ENCODE measurements around the gene NXNL1. TPM values are rescaled to one million over a fixed set of nuclear protein-coding genes. Genes with fewer than 3 reads are reported as not detected.

NXNL1 gene
- total and polyA plus RNA-seq, 4 donors = not detected

DNA sequence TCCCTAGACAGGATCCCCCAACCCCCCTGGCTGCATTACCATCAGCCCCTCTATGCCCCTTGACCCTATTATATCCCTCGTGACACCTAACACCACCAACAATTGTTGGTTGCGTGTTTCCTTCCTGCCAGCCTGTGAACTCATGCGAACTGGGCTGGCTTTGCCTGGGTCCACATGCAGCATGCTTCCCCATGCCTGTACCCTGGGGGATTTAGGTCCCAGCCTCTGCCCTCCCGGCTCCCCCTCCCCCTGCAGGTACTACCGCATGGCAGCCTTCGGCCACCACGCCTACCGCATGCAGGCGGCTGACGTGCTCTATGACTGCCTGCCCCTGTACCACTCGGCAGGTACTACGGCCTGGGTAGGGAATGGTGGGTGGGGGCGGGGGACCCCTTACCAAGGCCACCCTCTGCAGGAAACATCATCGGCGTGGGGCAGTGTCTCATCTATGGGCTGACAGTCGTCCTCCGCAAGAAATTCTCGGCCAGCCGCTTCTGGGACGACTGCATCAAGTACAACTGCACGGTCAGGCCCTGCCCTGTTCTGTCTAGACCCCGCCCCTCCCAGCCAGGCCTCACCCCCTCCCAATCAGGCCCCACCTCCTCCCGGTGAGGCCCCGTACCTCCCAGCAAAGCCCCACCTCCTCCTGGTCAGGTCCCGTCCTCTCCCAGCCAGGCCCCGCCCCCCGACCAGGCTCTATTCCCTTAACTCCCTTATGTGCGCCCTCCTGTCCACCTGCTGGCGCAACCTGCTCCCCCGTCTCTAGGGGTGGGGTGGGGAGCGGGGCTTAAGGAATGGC lies 28.1 kb upstream of the NXNL1 start:
- intact Hi-C loops (cut with DNase I) = no loop called here
- H3K27me3 ChIP-seq (ENCODE audit: control insufficient read depth in 1 of 2, insufficient read depth in 2 of 2, low read length in 1 of 2) = no peaks in the 10 kb centered on the region
- ATAC-seq (ENCODE audit: low FRiP score) (peak; percentile 69), DNase-seq (peak; percentile 73 to 81)
- no peaks in the 10 kb centered on the region for H3K36me3 ChIP-seq (ENCODE audit: control insufficient read depth in 1 of 2, insufficient read depth in 2 of 2, low read length in 1 of 2)
- H3K4me1 ChIP-seq (ENCODE audit: control insufficient read depth in 1 of 2, insufficient read depth in 2 of 2, low read length in 2 of 2) = no peaks in the 10 kb centered on the region
- 55 to 64% methylated on average over 30 to 31 of the region's 31 CpGs for WGBS, 2 donors
- H3K4me3 ChIP-seq (ENCODE audit: low read length in 2 of 2) = no peak overlapping the region
- no peaks in the 10 kb centered on the region for H3K9me3 ChIP-seq (ENCODE audit: control insufficient read depth, low read length)
- no peak overlapping the region for H3K27ac ChIP-seq (ENCODE audit: low read depth in 1 of 2, low read length in 2 of 2)

DNA sequence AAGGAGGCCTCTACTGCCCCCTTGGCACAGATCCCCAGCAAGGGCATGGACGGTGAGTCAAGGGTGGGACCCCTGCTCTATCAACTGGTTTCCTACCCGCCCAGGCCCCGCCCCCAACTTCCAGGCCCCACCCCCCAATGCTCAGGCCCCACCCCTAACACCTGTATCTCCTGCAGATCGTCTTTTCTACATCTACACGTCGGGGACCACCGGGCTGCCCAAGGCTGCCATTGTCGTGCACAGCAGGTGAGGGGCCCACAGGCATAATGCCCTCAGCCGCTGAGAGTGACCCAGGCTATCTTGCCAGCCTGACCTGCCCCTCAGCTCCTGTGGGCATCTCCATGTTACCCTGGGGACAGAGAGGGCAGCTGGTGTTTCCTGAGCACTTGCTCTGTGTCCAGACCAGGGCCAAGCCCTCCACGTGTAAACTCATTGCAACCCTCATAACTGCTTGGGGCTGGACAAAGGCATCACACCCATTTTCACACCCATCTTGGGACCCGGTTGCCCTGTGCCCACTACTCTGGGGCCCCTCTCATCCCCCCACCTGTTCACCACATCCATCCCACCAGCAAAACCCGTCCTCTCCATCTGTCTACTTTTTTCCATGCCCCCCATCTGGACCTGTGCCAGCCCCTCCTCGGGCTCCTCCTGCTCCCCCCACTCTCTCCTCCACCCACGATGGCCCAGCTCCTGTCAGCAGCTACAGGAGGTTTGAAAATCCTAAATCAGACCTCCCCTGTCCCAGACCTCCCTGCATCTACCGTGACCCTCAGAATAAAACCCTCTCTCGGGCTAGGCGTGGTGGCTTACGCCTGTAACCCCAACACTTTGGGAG lies 26.8 kb upstream of the NXNL1 start:
- intact Hi-C loops (cut with DNase I) = no loop called here
- no peaks in the 10 kb centered on the region for H3K4me1 ChIP-seq (ENCODE audit: control insufficient read depth in 1 of 2, insufficient read depth in 2 of 2, low read length in 2 of 2)
- no peaks in the 10 kb centered on the region for H3K36me3 ChIP-seq (ENCODE audit: control insufficient read depth in 1 of 2, insufficient read depth in 2 of 2, low read length in 1 of 2)
- WGBS, 2 donors = 68 to 71% methylated on average over 18 of the region's 18 CpGs
- no peak overlapping the region for H3K27ac ChIP-seq (ENCODE audit: low read depth in 1 of 2, low read length in 2 of 2)
- H3K9me3 ChIP-seq (ENCODE audit: control insufficient read depth, low read length) = no peaks in the 10 kb centered on the region
- no peak for DNase-seq
- no peak for ATAC-seq (ENCODE audit: low FRiP score)
- H3K27me3 ChIP-seq (ENCODE audit: control insufficient read depth in 1 of 2, insufficient read depth in 2 of 2, low read length in 1 of 2) = no peaks in the 10 kb centered on the region
- H3K4me3 ChIP-seq (ENCODE audit: low read length in 2 of 2) = no peak overlapping the region

DNA sequence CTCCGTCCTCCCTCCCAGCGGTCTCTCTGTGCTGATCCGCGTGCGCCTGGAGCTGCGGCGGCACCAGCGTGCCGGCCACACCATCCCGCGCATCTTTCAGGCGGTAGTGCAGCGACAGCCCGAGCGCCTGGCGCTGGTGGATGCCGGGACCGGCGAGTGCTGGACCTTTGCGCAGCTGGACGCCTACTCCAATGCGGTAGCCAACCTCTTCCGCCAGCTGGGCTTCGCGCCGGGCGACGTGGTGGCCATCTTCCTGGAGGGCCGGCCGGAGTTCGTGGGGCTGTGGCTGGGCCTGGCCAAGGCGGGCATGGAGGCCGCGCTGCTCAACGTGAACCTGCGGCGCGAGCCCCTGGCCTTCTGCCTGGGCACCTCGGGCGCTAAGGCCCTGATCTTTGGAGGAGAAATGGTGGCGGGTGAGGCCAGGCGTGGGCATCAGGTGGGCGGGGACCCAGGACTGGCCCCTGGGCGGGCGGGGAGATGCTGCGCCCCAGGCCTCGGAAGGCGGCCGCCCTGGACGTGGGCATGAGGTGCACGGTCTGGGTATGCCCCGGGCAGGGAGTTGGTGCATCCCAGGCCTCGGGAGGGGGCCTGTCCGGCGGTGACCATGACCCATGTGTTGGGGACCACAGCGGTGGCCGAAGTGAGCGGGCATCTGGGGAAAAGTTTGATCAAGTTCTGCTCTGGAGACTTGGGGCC lies 26.0 kb upstream of the NXNL1 start:
- WGBS, 2 donors = 94 to 95% methylated on average over 54 to 58 of the region's 58 CpGs

GRCh38 chr19:17484520-17485185 lies 23.9 kb upstream of the NXNL1 start:
- 93% methylated on average over 6 of the region's 6 CpGs for WGBS, 2 donors
- Histone ChIP-seq H3K4me1 (ENCODE audit: control insufficient read depth in 1 of 2, insufficient read depth in 2 of 2, low read length in 2 of 2) (no peaks in the 10 kb centered on the region), H3K4me3 (ENCODE audit: low read length in 2 of 2) (no peak overlapping the region), H3K27ac (ENCODE audit: low read depth in 1 of 2, low read length in 2 of 2) (no peak overlapping the region), H3K36me3 (ENCODE audit: control insufficient read depth in 1 of 2, insufficient read depth in 2 of 2, low read length in 1 of 2) (no peaks in the 10 kb centered on the region), H3K9me3 (ENCODE audit: control insufficient read depth, low read length) (no peaks in the 10 kb centered on the region), H3K27me3 (ENCODE audit: control insufficient read depth in 1 of 2, insufficient read depth in 2 of 2, low read length in 1 of 2) (no peaks in the 10 kb centered on the region)
- no peak for ATAC-seq (ENCODE audit: low FRiP score)
- no peak for DNase-seq
- intact Hi-C loops (cut with DNase I) = no loop called here

More for the DNA sequence above, 26.0 kb upstream of the NXNL1 start:
- Histone ChIP-seq H3K4me3 (ENCODE audit: low read length in 2 of 2) (no peak overlapping the region), H3K9me3 (ENCODE audit: control insufficient read depth, low read length) (no peaks in the 10 kb centered on the region), H3K27ac (ENCODE audit: low read depth in 1 of 2, low read length in 2 of 2) (no peak overlapping the region), H3K36me3 (ENCODE audit: control insufficient read depth in 1 of 2, insufficient read depth in 2 of 2, low read length in 1 of 2) (no peaks in the 10 kb centered on the region), H3K4me1 (ENCODE audit: control insufficient read depth in 1 of 2, insufficient read depth in 2 of 2, low read length in 2 of 2) (no peaks in the 10 kb centered on the region), H3K27me3 (ENCODE audit: control insufficient read depth in 1 of 2, insufficient read depth in 2 of 2, low read length in 1 of 2) (no peaks in the 10 kb centered on the region)
- DNase-seq (no peak), ATAC-seq (ENCODE audit: low FRiP score) (no peak)
- intact Hi-C loops (cut with DNase I) = no loop called here

GRCh38 chr19:17483605-17484002 lies 22.9 kb upstream of the NXNL1 start:
- H3K9me3 ChIP-seq (ENCODE audit: control insufficient read depth, low read length) = no peaks in the 10 kb centered on the region
- ATAC-seq (ENCODE audit: low FRiP score) (no peak), DNase-seq (no peak)
- no peak overlapping the region for H3K4me3 ChIP-seq (ENCODE audit: low read length in 2 of 2)
- no peaks in the 10 kb centered on the region for H3K27me3 ChIP-seq (ENCODE audit: control insufficient read depth in 1 of 2, insufficient read depth in 2 of 2, low read length in 1 of 2)
- intact Hi-C loops (cut with DNase I) = no loop called here
- WGBS, 2 donors = 95 to 96% methylated on average over 10 of the region's 10 CpGs
- H3K4me1 ChIP-seq (ENCODE audit: control insufficient read depth in 1 of 2, insufficient read depth in 2 of 2, low read length in 2 of 2) = no peaks in the 10 kb centered on the region
- H3K27ac ChIP-seq (ENCODE audit: low read depth in 1 of 2, low read length in 2 of 2) = no peak overlapping the region
- H3K36me3 ChIP-seq (ENCODE audit: control insufficient read depth in 1 of 2, insufficient read depth in 2 of 2, low read length in 1 of 2) = no peaks in the 10 kb centered on the region

GRCh38 chr19:17482877-17483604 lies 22.3 kb upstream of the NXNL1 start:
- H3K27ac ChIP-seq (ENCODE audit: low read depth in 1 of 2, low read length in 2 of 2) = no peak overlapping the region
- H3K27me3 ChIP-seq (ENCODE audit: control insufficient read depth in 1 of 2, insufficient read depth in 2 of 2, low read length in 1 of 2) = no peaks in the 10 kb centered on the region
- ATAC-seq (ENCODE audit: low FRiP score) (no peak), DNase-seq (no peak)
- 80 to 82% methylated on average over 3 of the region's 3 CpGs for WGBS, 2 donors
- H3K36me3 ChIP-seq (ENCODE audit: control insufficient read depth in 1 of 2, insufficient read depth in 2 of 2, low read length in 1 of 2) = no peaks in the 10 kb centered on the region
- no peaks in the 10 kb centered on the region for H3K4me1 ChIP-seq (ENCODE audit: control insufficient read depth in 1 of 2, insufficient read depth in 2 of 2, low read length in 2 of 2)
- H3K9me3 ChIP-seq (ENCODE audit: control insufficient read depth, low read length) = no peaks in the 10 kb centered on the region
- H3K4me3 ChIP-seq (ENCODE audit: low read length in 2 of 2) = no peak overlapping the region
- intact Hi-C loops (cut with DNase I) = no loop called here

GRCh38 chr19:17481986-17482385 lies 21.3 kb upstream of the NXNL1 start:
- Histone ChIP-seq H3K27me3 (ENCODE audit: control insufficient read depth in 1 of 2, insufficient read depth in 2 of 2, low read length in 1 of 2) (no peaks in the 10 kb centered on the region), H3K36me3 (ENCODE audit: control insufficient read depth in 1 of 2, insufficient read depth in 2 of 2, low read length in 1 of 2) (no peaks in the 10 kb centered on the region), H3K4me3 (ENCODE audit: low read length in 2 of 2) (no peak overlapping the region), H3K4me1 (ENCODE audit: control insufficient read depth in 1 of 2, insufficient read depth in 2 of 2, low read length in 2 of 2) (no peaks in the 10 kb centered on the region), H3K27ac (ENCODE audit: low read depth in 1 of 2, low read length in 2 of 2) (no peak overlapping the region), H3K9me3 (ENCODE audit: control insufficient read depth, low read length) (no peaks in the 10 kb centered on the region)
- intact Hi-C loops (cut with DNase I) = no loop called here
- no peak for DNase-seq
- 91 to 92% methylated on average over 13 of the region's 13 CpGs for WGBS, 2 donors
- no peak for ATAC-seq (ENCODE audit: low FRiP score)

- Histone ChIP-seq H3K4me1 (ENCODE audit: control insufficient read depth in 1 of 2, insufficient read depth in 2 of 2, low read length in 2 of 2) (no peaks in the 10 kb centered on the region), H3K4me3 (ENCODE audit: low read length in 2 of 2) (no peak overlapping the region), H3K9me3 (ENCODE audit: control insufficient read depth, low read length) (no peaks in the 10 kb centered on the region), H3K27me3 (ENCODE audit: control insufficient read depth in 1 of 2, insufficient read depth in 2 of 2, low read length in 1 of 2) (no peaks in the 10 kb centered on the region), H3K27ac (ENCODE audit: low read depth in 1 of 2, low read length in 2 of 2) (no peak overlapping the region), H3K36me3 (ENCODE audit: control insufficient read depth in 1 of 2, insufficient read depth in 2 of 2, low read length in 1 of 2) (no peaks in the 10 kb centered on the region)
- no peak for DNase-seq
- 73 to 76% methylated on average over 6 of the region's 6 CpGs for WGBS, 2 donors
- intact Hi-C loops (cut with DNase I) = loop anchor here in 1 of 2 donors (5.0 to 10.0 kb wide), 2 partner anchors 33 to 375 kb away; partner anchors contain the start of genes PGLS and RPL18A
- ATAC-seq (ENCODE audit: low FRiP score) = no peak
These were observed 18.6 kb upstream of the NXNL1 start for GRCh38 chr19:17479325-17479791.

All from aorta (tissue), 5 donors.